ENCODE data around the gene ZDHHC11B.
"Not testable (repeated sequence)": the region's sequence is repeated elsewhere in the genome, so short reads cannot be mapped to it uniquely, and the experiment has no call there.

- not testable (repeated sequence) for TF ChIP-seq POLR2A, CTCF (IDR thresholded peaks at IDR 0.05)
These were observed 89.1 kb downstream of the ZDHHC11B start for GRCh38 chr5:695475-695874.
